GM12875 (cell line): ENCODE data around the gene COTL1.

Experiments used
- H3K4me3 ChIP-seq: one replicate; pipeline ENCODE4 v1.5.1; 2011; ENCODE audit warnings: low read depth, low read length, control low read depth
- TF ChIP-seq, protein P1 (sequence below): IDR thresholded peaks from 2 replicates; pipeline ENCODE4 v1.5.1; 2011; ENCODE audit warnings: low read depth, mild to moderate bottlenecking, control low read depth, inconsistent platforms, low read length, moderate library complexity, borderline replicate concordance; ENCODE audit not compliant: insufficient read depth

The COTL1 gene

DNA sequence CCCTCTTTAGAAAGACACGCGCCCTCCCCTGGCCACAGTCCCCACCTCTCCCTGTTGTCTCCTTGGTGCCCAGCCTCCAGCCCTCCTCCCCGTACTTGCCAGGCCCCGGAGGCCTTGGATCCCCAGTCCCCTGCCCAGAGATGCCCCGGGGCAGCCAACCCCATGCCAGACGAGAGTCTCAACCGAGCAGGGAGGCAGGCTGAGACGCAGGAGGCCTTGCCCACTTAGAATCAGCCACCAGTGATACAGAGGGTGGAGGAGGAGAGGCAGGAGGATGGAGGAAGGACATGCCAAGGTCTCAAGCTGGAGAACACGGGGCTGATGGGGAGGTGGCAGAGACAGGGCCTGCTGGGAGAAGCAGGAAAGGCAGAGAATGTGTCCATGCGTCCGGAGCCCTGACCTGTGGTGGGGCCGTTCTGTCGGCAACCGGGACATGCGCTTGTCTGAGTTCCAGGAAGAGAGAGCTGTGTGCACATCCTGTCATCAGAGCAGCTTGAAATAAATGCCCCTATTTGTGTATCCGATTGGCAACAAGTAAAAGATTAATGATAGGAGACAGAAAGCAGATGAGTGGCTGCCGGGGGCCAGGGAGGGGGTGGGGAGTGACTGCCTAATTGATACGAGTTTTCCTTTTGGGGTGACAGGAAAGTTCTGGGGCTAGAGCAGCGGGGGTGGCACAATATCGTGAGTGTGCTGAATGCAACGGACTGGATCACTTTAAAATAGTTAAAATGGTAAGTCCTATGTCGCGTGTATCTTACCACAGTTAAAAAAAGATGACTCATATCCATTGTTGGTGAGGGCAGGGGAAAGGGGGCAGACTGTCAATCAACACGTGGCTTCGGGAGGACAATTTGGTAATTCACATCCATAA, 68.7 kb downstream of the COTL1 start:
- TF ChIP-seq, protein P1, sequence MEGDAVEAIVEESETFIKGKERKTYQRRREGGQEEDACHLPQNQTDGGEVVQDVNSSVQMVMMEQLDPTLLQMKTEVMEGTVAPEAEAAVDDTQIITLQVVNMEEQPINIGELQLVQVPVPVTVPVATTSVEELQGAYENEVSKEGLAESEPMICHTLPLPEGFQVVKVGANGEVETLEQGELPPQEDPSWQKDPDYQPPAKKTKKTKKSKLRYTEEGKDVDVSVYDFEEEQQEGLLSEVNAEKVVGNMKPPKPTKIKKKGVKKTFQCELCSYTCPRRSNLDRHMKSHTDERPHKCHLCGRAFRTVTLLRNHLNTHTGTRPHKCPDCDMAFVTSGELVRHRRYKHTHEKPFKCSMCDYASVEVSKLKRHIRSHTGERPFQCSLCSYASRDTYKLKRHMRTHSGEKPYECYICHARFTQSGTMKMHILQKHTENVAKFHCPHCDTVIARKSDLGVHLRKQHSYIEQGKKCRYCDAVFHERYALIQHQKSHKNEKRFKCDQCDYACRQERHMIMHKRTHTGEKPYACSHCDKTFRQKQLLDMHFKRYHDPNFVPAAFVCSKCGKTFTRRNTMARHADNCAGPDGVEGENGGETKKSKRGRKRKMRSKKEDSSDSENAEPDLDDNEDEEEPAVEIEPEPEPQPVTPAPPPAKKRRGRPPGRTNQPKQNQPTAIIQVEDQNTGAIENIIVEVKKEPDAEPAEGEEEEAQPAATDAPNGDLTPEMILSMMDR: no peak
- H3K4me3 ChIP-seq: no peak overlapping the region

DNA sequence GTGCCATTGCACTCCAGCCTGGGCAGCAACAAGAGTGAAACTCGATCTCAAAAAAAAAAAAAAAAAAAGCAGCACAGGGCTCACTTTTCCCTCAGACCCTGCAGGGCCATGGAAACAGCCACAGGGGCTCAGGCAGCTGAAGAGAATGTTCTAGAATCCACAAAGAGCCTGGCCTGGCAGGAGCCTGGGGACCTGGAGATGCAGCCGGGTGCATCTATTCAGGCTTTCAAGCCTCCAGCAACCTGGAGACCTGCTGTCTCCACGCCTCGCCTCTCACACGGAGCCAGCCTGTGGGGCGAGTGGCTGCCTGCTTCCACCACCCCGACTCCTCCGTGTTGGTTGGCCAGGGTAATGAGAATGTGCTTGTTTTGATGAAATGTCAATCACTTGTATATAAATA, 69.4 kb downstream of the COTL1 start:
- TF ChIP-seq, protein P1: no peak
- H3K4me3 ChIP-seq: no peak overlapping the region

DNA sequence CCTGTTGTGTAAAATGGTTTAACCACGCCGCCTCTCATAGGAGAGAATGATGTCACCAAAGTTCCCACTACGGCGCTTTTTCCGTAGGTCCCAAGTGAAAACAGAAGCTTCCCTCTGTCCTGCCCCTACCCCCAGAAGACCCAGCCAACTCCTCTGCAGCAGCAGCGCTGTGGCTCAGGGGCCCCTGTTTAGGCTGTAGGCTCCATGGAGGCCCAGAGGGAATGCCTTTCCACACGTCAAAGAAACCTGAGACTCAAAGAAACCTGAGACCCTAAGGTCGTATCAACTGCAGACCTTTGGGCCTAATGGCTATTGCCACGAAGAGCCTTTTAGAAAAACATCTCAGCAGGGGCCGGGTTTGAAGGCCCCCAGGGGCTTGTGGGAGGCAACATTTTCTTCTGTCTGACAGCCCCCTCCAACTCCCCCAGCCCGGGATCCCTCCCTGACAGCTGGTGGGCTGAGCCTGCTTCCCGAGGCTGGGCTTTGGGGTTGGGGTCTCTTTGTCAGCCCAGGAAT, 70.3 kb downstream of the COTL1 start:
- no peak overlapping the region for H3K4me3 ChIP-seq
- TF ChIP-seq, protein P1: no peak

DNA sequence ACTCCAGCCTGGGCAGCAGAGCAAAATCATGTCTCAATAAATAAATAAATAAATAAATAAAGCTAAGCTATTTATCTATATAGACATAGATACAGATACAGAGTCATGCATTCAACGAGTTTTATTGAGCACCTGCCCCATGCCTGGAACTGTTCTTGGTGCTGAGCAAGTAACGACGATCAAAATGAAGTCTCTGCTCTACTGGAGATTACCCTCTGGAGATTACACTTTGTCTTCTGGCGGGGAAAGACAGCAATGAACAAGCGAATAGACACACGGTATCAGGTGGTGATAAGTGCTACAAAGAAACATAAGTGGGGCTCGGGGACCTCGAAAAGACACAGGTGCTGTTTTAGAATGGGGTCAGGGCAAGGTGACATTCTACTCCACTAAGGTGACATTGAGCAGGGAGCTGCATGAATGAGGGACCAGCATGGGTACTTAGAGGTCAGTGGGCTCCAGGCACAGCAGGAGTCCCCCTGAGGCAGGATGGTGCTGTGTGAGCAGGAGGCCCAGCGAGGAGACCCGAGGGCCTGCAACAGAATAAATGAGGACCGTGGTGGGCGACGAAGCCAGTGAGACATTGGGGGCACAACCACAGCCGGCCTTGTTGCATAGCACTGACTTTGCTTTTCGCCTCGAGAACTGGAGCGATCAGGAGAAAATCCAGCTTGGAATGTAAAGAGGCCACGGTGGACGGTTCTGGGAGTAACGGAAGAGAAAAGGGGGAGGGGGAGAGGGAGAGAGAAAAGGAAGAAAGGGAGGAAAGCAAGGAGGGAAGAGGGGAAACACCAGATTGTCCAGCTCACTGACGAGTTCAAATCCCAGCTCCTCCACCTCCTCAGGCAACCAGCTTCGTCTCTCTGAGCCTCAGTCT, 71.0 kb downstream of the COTL1 start:
- TF ChIP-seq, protein P1: no peak
- H3K4me3 ChIP-seq: no peak overlapping the region

DNA sequence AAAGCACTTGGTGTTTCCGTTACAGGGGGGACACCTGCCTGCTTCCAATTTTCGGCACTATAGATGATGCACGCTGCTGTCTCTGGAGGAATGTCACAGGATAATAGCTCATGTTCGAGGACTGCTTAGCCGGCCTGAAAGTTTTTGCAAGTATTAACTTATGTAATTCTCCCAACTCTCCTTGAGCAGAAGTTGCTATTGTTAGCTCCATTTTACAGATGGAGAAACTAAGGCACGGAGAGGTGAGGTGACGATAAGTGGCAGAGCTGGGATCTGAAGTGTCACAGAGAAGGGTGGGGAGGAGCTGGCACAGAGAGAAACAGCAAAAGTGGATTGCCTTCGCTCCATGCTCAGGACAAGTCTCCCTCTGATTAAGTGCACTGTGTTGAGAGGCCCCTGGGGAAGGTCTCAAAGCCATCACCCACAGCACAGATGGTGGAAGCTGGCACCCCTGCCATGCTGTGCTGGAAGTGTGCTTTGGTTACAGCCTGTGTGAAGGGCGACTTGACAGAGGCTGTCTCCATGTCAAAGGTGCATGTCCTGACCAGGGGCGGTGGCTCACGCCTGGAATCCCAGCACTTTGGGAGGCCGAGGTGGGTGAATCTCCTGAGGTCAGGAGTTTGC, 72.7 kb downstream of the COTL1 start:
- TF ChIP-seq, protein P1: no peak
- H3K4me3 ChIP-seq: no peak overlapping the region

DNA sequence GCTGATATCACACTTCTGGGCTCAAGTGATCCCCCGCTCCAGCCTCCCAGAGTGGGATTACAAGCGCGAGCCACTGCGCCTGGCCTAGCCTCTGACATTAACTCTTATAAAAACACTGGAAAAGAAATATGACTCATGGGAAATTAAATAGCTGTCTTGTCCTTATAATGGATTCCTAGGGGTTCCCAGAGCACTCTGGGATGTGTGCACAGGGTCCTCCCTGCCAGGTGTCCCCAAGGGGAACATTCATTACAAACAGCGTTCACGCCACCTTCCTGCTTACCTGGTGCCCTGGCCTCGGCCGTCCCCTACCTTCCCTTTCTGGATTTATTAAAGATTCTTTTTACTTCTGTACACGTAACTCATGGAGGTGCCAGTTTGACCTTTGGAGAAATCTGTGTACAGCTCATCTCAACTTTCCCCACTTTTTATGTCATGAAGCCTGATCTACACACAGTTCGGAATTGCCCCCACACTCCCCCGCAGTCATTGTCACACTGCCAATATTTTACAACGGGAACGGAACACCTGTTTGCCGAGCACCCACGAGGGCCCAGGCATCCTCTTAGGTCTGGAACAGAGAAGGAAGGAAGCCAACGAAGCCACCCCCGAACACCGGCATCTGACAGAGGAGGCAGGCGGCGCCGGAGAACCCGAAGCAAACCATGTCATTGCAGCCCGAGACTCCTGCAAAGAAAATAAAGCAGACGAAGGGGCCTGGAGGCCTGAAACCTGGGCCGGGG, 73.7 kb downstream of the COTL1 start:
- TF ChIP-seq, protein P1: no peak
- H3K4me3 ChIP-seq: no peak overlapping the region
